Measurements from ENCODE around the gene FRMD5. TPM values are rescaled to one million over a fixed set of nuclear protein-coding genes. Genes with fewer than 3 reads are reported as not detected.
"Not testable (repeated sequence)": the region's sequence is repeated elsewhere in the genome, so short reads cannot be mapped to it uniquely, and the experiment has no call there.

FRMD5 gene
- 7.8 and 9.5 TPM in 2 replicates for total RNA-seq
- long read RNA-seq, partial matches to known transcripts: 0 of 7 reads
- long read RNA-seq, other reads (novel, unspliced or antisense): 7 of 7 reads

GRCh38 chr15:44195151-44195740 is at the start of gene FRMD5:
TSS of gene FRMD5 (minus strand) at chr15:44195271.
- H3K9me3 Mint-ChIP-seq (ENCODE audit: low read depth): no peaks in the 10 kb centered on the region
- H3K4me3 Mint-ChIP-seq (ENCODE audit: low read depth): peak within 1 kb of the TSS; percentile 94
- peaks cover 14% of the 10 kb centered on the region for H3K27me3 Mint-ChIP-seq
- TF ChIP-seq CTCF (IDR thresholded peaks at IDR 0.05; ENCODE audit: unreplicated experiment): peak; percentile 55
- H3K36me3 Mint-ChIP-seq (ENCODE audit: insufficient read depth): no peaks in the 10 kb centered on the region
- peak within 1 kb of the TSS; percentile 77 for H3K27ac Mint-ChIP-seq
- peak; percentile 95 for DNase-seq (ENCODE audit: low spot score, unreplicated experiment)
- H3K4me1 Mint-ChIP-seq (ENCODE audit: low read depth): peaks cover 6% of the 10 kb centered on the region

GRCh38 chr15:44243829-44244228 is 48.8 kb upstream of the FRMD5 start:
- Mint-ChIP-seq H3K27me3 (no peaks in the 10 kb centered on the region), H3K9me3 (ENCODE audit: low read depth) (no peaks in the 10 kb centered on the region), H3K4me3 (ENCODE audit: low read depth) (no peak overlapping the region)

GRCh38 chr15:44243141-44243540 is 48.1 kb upstream of the FRMD5 start:
- Mint-ChIP-seq H3K27ac (no peak overlapping the region), H3K4me1 (ENCODE audit: low read depth) (no peaks in the 10 kb centered on the region), H3K27me3 (no peaks in the 10 kb centered on the region), H3K36me3 (ENCODE audit: insufficient read depth) (no peaks in the 10 kb centered on the region), H3K4me3 (ENCODE audit: low read depth) (no peak overlapping the region), H3K9me3 (ENCODE audit: low read depth) (no peaks in the 10 kb centered on the region)
- no peak for TF ChIP-seq CTCF (IDR thresholded peaks at IDR 0.05; ENCODE audit: unreplicated experiment)
- DNase-seq (ENCODE audit: low spot score, unreplicated experiment): no peak

More at GRCh38 chr15:44243829-44244228, 48.8 kb upstream of the FRMD5 start:
- H3K27ac Mint-ChIP-seq: no peak overlapping the region
- no peaks in the 10 kb centered on the region for H3K4me1 Mint-ChIP-seq (ENCODE audit: low read depth)
- DNase-seq (ENCODE audit: low spot score, unreplicated experiment): no peak
- TF ChIP-seq CTCF (IDR thresholded peaks at IDR 0.05; ENCODE audit: unreplicated experiment): peak; percentile 18
- H3K36me3 Mint-ChIP-seq (ENCODE audit: insufficient read depth): no peaks in the 10 kb centered on the region

GRCh38 chr15:44231842-44232241 is 36.8 kb upstream of the FRMD5 start:
- DNase-seq (ENCODE audit: low spot score, unreplicated experiment): no peak
- Mint-ChIP-seq H3K4me1 (ENCODE audit: low read depth) (peaks cover 1% of the 10 kb centered on the region), H3K36me3 (ENCODE audit: insufficient read depth) (no peaks in the 10 kb centered on the region), H3K4me3 (ENCODE audit: low read depth) (no peak overlapping the region), H3K27me3 (no peaks in the 10 kb centered on the region), H3K27ac (no peak overlapping the region), H3K9me3 (ENCODE audit: low read depth) (no peaks in the 10 kb centered on the region)
- no peak for TF ChIP-seq CTCF (IDR thresholded peaks at IDR 0.05; ENCODE audit: unreplicated experiment)

- not testable (repeated sequence) for H3K36me3 Mint-ChIP-seq (ENCODE audit: insufficient read depth); H3K9me3 Mint-ChIP-seq (ENCODE audit: low read depth); DNase-seq (ENCODE audit: low spot score, unreplicated experiment); H3K27me3 Mint-ChIP-seq; H3K4me3 Mint-ChIP-seq (ENCODE audit: low read depth); H3K4me1 Mint-ChIP-seq (ENCODE audit: low read depth); H3K27ac Mint-ChIP-seq
Observed at GRCh38 chr15:44229301-44229700, 34.2 kb upstream of the FRMD5 start.

GRCh38 chr15:44227584-44227983 is 32.5 kb upstream of the FRMD5 start:
- no peaks in the 10 kb centered on the region for H3K27me3 Mint-ChIP-seq
- H3K4me3 Mint-ChIP-seq (ENCODE audit: low read depth): no peak overlapping the region
- H3K4me1 Mint-ChIP-seq (ENCODE audit: low read depth): peaks cover 1% of the 10 kb centered on the region
- no peak for DNase-seq (ENCODE audit: low spot score, unreplicated experiment)
- peaks cover 3% of the 10 kb centered on the region for H3K9me3 Mint-ChIP-seq (ENCODE audit: low read depth)
- no peak overlapping the region for H3K27ac Mint-ChIP-seq
- no peaks in the 10 kb centered on the region for H3K36me3 Mint-ChIP-seq (ENCODE audit: insufficient read depth)
- no peak for TF ChIP-seq CTCF (IDR thresholded peaks at IDR 0.05; ENCODE audit: unreplicated experiment)

GRCh38 chr15:44227001-44227400 is 31.9 kb upstream of the FRMD5 start:
- not testable (repeated sequence) for H3K4me1 Mint-ChIP-seq (ENCODE audit: low read depth); DNase-seq (ENCODE audit: low spot score, unreplicated experiment); H3K36me3 Mint-ChIP-seq (ENCODE audit: insufficient read depth); H3K9me3 Mint-ChIP-seq (ENCODE audit: low read depth); H3K27ac Mint-ChIP-seq; H3K27me3 Mint-ChIP-seq; H3K4me3 Mint-ChIP-seq (ENCODE audit: low read depth)
